ENCODE data around the gene SULT1B1.

Gene SULT1B1

DNA sequence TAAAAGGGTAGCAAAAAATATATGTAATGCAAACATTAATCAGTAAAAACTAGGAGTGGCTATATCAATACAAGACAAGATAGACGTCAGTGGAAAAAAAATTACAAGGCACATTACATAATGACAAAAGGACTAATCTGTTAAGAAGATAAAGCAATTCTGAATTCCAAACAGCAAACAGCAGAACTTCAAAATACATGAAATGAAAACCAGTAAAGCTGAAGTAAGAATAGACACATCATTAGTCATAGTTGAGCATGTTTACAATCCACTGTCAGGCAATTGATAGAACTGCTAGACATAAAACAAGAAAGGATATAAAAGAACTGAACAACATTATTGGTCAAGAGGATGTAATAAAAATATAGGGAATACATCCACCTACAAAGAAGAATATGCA is 12.2 kb downstream of the SULT1B1 start:
- no peak for DNase-seq

DNA sequence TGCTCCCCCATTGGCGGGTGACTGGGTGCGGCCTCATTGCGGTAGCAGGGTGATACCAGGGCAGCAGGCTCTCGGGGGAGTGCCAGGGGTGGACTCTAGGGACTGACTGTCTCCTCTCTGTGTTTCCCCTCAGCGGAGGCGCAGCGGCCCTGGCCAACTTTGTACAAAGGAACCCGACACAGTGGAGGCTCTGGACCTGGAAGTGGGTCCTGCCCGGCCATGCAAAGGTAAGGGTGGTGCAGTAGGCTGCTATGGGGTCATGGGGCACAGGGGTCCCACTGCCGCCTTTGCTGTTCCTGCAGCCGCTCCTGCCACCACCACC is 16.3 kb downstream of the SULT1B1 start:
- DNase-seq: no peak

DNA sequence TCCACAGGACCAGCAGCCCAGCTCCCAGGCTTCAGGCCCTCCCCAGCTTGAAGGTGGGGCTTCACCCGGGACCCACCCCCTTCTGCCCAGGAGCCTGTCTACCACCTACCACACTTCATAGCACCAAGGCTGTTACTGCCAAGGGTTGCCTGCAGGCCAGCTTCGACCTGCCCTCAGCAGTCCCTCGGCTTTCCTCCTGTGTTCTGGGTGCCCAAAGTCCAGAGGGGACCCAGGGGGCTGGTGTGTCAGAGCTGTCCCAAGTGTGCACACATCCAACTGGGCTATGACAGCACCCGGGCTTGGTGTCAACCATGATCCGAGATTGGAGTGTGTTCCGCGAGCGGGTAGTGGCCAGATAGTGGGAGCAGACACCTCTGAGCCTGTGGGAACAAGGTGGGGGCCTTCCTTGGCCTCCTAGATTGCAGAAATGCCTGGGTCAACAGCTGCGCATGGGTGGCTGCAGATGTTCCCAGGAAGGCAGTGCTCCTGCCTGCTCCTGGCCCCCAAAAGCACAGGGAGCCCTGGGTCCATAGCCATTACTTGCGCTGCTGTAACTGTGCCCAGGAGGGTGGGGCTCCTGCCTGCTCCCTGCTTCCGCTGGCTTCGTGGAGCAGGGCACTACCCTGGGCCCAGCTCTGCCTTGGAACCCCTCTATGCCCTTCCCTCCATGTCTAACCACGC is 16.8 kb downstream of the SULT1B1 start:
- no peak for DNase-seq

DNA sequence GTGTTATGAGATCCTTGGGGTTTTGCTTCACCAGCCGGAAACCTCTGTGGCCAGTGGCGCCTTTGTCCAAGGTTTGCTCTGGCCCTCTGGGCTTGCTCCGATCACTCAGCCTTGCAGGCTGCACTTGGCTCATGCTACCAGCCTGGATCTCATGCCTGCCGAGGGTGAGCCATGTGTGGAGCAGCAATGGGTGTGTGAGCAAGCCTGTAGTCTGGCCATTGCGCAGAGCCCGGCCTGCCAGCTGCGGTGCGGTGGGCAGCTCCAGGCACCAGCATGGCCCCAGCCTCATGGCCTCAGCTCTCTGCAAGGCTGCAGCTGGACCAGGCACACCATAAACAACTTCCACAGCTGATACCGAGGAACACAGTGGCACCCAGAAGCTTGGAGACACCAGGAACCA is 17.8 kb downstream of the SULT1B1 start:
- no peak for DNase-seq

DNA sequence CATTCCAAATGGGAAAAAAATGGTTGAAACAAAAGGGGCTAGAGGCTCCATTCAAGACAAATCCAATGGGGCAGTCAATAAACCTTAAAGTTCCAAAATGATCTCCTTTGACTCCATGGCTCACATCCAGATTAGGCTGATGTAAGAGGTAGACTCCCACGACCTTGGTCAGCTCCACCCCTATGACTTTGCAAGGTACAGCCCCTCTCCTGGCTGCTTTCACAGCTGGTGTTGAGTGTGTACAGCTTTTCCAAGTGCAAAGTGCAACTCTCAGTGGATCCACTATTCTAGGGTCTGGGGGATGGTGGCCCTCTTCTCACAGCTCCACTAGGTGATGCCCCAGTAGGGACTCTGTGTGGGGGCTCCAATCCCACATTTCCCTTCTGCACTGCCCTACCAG is 21.5 kb downstream of the SULT1B1 start:
- DNase-seq: no peak

DNA sequence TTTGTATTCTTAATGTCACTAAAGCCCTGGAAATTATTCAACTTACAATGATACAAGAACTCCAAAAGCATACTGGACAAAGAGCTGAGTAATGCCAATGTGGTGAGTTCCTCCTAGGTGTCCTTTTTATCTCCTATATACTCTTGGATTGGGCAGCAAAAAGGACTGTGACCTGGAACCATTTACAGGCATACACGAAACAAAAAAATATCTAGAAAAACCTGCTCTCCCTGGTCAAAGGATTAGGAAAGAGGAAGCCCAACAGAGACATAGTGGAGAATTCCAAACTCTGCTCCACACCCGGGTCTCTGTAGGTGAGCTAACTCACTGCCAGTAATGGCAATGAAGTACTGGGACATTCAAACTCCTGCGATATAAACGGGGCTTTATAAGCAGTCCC is 25.3 kb downstream of the SULT1B1 start:
- DNase-seq: no peak

DNA sequence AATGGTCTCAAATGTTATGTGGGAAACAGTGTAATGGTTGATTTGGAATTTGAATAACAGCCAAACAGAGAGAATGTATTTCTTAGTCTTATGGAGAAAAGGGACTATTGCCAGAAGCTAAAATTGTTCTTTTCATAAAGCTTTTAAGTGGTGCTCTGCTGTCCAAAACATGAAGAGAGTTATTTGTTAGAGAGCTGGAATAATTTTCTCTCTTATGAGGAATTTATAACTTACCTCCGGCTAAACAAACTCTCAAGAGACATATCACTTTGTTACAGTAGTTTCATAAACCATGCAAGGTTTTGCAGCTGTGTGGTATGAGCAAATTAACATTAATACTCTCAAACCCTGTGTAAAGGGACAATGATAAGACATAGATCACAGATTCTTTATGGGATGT is 28.6 kb downstream of the SULT1B1 start:
- no peak for DNase-seq

DNA sequence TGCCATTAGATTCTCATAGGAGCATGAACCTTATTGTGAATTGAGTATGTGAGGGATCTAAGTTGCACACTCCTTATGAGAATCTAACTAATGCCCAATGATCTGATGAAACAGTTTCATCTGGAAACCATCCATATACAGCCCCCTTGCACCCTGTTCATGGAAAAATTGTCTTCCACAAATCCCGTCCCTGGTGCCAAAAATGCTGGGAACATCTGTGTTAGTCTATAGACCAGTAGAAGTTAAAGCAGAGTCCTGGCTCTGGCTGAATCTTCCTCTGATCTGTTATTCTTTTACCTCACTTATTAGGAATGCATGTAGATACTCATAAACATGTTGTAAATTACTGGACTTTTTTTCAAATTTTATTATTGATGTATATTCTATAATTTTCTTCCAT is 29.2 kb downstream of the SULT1B1 start:
- DNase-seq: no peak

DNA sequence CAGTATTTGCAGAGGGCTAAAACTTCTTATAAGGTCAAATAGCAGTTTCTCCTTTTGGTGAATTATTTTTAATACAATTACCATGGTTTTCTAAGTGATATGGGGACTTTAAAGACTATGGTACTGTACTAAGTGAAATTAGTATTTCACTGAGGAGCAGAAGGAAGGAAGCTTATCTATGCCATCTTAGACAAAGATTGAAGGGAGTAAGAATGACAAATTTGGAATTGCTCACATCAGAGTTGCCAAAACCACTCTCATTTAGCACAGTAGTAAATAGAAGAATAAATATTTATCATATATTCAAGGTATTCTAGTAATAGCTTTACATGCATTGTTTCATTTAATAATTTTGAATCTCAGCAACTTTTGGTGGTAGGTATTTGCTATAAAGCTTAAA is 30.4 kb downstream of the SULT1B1 start:
- DNase-seq: no peak

DNA sequence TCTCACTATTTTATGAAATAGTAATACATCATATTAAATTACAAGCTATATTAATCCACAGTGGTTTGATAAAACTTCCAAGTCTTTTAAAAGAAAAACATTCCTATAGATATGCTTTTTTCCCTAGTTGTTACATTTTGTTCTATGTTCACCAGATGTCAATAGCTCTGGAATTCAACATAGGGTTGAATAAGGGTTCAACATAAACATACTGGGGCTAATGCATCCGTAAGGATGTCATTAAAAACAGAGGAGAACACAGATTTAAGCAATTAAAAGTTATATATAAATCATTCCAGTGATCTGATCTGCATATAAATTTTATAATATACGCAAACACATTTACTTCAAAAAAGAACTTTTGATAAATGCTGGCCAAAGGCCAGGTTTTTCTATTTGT is 32.5 kb downstream of the SULT1B1 start:
- DNase-seq: no peak

DNA sequence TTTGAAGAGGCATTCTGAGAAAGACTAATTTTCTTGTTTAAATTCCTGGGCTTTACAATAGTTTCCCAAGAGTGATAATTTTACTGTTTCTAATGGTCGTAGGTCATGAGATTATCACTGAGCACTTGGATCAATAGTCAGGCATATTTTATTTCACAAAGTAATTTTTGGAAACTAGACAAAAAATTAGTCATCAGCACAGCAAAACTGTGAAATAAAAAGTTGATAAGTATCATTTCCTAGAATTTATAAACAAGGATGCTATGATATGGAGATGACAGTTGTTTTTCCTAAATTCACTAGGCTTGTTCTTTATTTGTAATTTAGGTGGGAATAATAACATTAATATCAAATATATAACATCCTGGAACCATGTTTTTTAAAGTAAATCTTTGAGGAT is 33.0 kb downstream of the SULT1B1 start:
- no peak for DNase-seq

DNA sequence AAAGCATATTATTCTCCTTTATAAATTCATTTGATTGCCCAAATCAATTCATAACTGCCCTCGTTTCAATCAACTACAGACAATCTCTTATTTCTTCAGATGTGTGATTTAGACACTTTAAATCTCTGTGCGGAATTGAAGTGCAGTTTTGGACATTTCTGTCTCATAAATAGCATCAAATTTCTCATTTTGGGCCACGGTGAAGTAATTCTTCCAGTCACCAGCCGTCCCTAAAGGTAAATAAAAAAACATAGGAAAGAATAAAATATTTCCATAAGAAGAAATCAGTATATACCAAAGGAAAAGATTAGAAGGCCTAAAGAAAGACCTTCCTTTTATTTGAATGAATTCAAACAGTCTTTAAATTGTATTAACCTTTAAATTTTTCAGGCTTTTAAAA is 33.4 kb downstream of the SULT1B1 start:
- no peak for DNase-seq

DNA sequence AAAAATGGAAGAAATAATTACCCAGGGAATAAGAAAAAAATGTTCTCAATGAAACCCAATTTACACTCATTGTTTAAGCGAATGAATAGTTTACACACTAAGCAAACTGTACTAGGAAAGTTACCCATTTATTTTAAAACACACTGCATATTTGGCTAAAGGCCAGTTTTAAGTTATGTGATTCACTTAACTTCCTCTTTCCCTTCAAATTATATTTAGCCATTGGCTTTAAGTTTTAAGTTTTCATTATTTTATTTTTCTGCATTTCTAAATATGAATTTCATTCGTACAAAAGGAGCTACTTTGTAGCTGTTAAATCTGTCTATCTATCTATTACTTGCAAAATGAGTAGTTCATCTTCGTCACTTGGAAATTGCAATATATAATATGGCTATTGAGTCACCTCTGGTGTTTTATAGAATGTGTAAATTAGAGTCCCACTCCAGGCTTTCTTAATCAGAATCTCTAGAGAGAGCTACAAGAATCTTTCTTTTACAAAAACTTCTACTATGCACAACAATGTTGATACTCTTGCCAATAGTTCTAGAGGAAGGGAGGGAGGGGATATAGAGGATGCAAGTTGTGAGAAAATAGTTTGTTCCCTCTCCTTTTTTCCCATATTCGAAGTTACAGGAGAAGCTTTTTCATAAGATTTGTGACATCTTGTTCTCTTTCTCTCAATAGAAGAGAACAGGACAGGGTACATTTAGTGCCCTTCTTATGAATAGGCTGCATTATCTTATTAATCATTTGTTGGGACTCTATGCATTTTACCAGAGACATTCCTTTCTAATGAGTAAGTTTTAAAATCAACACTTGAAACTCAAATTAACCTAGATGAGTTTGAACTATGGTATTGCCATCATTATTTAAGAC is 41.8 kb downstream of the SULT1B1 start:
- peak; percentile 3 for DNase-seq

DNA sequence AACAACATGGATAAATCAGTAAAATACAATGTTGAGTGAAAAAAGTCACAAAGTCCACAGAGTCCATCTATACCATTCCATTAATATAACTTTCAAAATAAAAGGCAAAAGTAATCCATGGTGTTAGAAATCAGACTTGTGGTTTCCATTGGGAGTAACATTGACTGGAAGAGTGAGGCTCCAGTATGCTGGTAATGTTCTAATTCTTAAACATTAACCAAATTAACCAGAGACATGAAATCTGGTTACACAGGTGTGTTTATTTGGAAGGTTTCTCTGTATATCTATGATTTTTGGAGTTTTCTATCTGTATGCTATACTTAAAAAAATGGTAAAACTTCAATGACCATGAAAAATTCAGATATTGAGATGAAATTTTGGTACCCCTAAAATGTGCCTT is 42.6 kb downstream of the SULT1B1 start:
- no peak for DNase-seq

DNA sequence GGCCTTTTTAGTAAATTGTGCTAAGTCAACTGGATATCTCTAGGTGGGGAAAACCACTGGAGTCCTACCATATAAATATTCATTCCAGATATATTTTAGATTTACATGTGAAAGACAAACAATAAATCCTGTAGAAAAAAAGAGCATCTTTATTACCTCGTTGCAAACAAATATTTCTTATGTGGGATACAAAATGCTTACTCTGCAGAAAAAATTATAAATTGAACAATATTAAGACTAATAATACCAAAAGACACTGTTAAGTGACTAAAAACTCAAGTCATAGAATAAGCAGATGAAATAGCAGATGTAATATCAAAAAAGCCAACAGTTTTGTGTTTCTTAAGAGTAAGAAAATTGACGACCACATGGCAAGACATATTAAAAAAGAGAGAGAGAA is 43.8 kb downstream of the SULT1B1 start:
- DNase-seq: no peak

DNA sequence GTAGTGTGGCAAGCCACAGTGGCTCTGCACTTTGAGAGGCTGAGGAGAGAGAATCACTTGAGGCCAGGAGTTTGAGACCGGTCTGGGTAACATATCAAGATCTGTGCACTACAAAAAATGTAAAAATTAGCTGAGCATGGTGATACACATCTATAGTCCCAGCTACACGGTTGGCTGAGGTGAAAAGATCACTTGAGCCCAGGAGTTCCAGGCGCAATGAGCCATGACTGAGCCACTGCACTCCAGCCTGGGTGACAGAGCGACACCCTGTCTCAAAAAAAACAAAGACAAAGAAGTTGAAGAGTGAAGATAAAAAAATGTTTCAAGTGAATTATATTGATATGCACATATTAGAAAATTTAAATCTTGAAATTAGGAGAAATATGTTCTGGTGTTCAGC is 46.3 kb downstream of the SULT1B1 start:
- DNase-seq: no peak

DNA sequence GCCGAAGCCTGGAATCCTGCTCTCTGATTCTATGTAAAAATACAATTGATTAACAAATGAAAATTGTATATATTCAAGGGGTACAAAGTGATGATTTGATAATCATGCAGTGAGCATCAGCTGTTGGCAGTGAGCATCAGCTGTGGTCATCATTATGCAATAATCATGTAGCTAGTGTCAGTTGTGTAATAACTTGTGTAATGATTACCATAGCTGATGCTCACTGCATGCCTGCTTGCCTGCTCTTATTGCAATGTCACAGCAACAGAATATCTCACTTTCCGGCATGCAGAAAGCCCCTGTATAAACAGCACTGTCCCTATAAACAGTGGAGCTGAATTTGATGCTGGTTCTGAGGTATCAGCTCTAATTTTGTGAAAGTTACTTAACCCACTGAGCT is 46.8 kb downstream of the SULT1B1 start:
- DNase-seq: no peak

DNA sequence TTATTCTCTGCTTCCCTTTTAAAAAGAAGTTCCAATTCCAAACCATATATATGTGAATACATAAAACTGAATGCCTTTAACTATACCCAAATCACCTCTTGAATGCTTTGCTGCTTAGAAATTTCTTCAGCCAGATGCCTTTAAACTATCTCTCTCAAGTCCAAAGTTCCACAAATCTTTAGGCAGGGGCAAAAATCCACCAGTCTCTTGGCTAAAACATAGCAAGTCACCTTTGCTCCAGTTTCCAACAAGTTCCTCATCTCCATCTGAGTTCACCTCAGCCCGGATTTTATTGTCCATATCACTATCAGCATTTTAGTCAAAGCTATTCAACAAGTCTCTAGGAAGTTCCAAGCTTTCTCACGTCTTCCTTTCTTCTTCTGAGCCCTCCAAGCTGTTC is 49.8 kb downstream of the SULT1B1 start:
- no peak for DNase-seq

DNA sequence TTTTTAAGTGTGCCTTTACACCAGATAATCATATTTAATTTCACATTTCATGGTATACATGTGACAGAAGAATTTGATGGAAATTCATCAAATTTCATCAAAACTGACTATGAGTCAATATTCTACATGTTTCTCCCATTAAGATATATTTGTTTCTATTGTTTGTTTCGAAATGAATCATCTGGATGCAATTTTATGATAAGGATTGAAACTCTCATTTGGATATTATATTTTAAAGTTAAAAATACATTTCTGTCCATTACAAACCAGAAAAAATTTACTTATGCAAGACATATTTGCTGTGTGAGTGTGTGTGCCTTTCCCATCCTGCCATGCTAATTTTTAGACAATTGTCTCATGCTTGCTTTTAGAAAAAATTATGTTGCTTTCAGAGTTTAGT is 52.2 kb downstream of the SULT1B1 start:
- DNase-seq: no peak

DNA sequence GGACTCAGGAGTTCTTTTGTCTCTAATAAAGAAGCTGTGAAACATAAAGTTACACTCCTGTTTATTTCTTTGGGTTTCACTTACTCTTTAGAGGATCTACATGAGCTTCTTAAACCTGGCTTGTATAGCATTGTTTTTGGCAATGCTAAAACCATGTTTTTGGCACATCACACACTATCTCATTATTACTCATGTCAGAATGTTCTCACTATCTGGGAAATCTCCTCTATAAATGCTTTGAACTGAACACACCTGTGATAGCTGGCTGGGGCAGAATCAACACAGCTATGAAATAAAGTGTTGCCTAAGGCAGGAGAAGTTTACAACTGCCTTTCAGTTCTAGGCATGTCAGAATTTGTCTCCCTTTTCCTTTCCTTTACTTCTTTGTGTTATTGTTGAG is 52.6 kb downstream of the SULT1B1 start:
- DNase-seq: no peak

DNA sequence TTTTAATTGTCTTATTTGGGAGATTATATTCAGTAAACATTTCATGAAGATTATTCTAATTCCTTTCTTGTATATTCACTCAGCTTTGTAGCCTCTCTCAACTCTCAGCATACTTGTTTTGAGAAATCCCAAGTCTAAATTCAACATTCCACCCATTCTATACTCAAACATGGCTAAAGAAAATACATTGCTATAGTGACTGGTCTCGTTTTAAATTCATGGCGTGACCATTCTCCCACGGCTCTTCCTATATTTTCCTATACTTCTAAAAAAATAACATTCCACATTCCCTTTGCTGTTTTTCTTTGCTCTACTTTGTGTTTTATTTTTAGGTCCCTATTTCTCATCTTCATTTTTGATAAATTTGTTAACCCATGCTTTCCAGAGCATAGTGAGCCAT is 58.2 kb downstream of the SULT1B1 start:
- no peak for DNase-seq

DNA sequence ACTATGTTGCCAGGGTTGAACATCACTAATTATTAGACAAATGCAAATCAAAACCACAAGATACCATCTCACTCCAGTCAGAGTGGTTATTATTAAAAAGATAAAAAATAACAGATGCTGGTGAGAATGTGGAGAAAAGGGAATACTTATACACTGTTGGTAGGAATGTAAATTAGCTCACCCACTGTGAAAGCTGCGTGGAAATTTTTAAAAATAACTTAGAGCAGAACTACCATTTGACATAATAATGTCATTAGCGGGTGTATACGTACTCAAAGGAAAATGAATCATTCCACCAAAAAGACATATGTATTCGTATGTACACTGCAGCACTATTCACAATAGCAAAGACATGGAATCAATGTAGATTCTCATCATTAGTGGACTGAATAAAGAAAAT is 58.7 kb downstream of the SULT1B1 start:
- no peak for DNase-seq

DNA sequence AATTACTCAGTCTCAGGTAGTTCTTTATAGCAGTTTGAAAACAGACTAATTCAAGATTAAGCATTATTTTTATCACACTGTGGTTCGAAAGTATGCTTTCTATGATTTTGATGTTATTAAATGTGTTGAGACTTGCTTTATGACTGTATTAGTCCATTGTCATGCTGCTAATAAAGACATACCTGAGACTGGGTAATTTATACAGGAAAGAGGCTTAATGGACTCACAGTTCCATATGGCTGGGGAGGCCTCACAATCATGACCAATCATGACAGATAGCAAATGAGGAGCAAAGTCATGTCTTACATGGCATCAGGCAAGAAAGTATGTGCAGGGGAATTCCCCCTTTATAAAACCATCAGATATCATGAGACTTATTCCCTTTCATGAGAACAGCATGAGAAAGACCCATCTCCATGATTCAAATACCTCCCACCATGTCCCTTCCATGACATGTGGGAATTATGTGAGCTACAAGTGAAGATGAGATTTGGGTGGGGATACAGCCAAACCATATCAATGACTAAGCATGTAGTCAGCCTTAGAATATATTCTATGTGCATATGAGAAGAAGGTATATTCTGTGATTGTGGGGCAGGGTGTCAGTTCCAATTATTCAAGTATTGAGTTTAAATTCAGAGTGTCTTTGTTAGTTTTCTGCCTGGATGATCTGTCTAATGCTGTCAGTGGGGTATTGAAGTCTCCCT is 62.7 kb downstream of the SULT1B1 start:
- no peak for DNase-seq

DNA sequence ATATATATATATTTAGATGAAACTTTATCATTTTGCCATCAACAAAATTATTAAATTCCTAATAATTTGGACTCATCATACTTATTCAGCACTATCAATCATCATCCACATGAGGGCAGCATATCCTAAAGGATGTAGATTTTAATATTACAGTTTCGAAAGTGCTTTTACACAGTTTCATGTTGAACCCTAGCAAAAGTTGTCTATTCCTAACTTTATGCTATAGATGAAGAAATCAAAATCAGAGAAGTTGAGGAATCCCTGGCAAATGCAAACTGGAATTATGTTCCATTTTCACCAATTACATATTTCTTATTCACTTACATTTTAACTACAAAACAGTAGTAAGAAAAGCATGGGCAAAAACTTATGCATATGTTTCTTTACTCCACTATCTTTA is 70.8 kb downstream of the SULT1B1 start:
- peak; percentile 29 for DNase-seq
